Retinal pigment epithelial cell (primary cell): Measurements from ENCODE around the gene AGAP1.

ENCODE experiments used
- DNase-seq: peaks from one replicate; pipeline ENCODE4 v3.0.0-alpha.2; 2010; ENCODE audit warnings: low read depth
- H3K4me3 ChIP-seq: 2 replicates; pipeline ENCODE4 v1.5.1; 2011; ENCODE audit warnings: mild to moderate bottlenecking, low read length, control low read depth, moderate library complexity
- CTCF ChIP-seq: conservative IDR thresholded peaks from 2 replicates; pipeline ENCODE4 v1.5.1; 2011; ENCODE audit warnings: low read depth, low read length, control low read depth, inconsistent platforms

Gene AGAP1

GRCh38 chr2:235960716-235961640 lies 467.1 kb downstream of the AGAP1 start:
- DNase-seq, result no peak
- H3K4me3 ChIP-seq, result no peak overlapping the region
- TF ChIP-seq CTCF, result no peak

- DNase-seq, result no peak
- no peak overlapping the region for H3K4me3 ChIP-seq
- no peak for TF ChIP-seq CTCF
These were observed 467.9 kb downstream of the AGAP1 start for GRCh38 chr2:235961711-235962110.

GRCh38 chr2:235963853-235964577 lies 470.2 kb downstream of the AGAP1 start:
- DNase-seq, result no peak
- no peak for TF ChIP-seq CTCF
- no peak overlapping the region for H3K4me3 ChIP-seq

GRCh38 chr2:235964787-235965390 lies 471.0 kb downstream of the AGAP1 start:
- DNase-seq, result no peak
- TF ChIP-seq CTCF, result no peak

GRCh38 chr2:235966396-235966795 lies 472.6 kb downstream of the AGAP1 start:
- TF ChIP-seq CTCF, result peak; percentile 11
- no peak overlapping the region for H3K4me3 ChIP-seq
- DNase-seq, result no peak

More at GRCh38 chr2:235964787-235965390, 471.0 kb downstream of the AGAP1 start:
- H3K4me3 ChIP-seq, result no peak overlapping the region

- DNase-seq, result no peak
- TF ChIP-seq CTCF, result no peak
- H3K4me3 ChIP-seq, result no peak overlapping the region
These were observed 473.3 kb downstream of the AGAP1 start for GRCh38 chr2:235966932-235967757.
